Fibroblast of villous mesenchyme (primary cell): ENCODE measurements around the gene CEP120. TPM values are rescaled to one million over a fixed set of nuclear protein-coding genes. Genes with fewer than 3 reads are reported as not detected.

Source experiments
- DNase-seq: peaks from one replicate; pipeline ENCODE4 v3.0.0-alpha.2; 2010; ENCODE audit warnings: low read depth
- H3K4me3 ChIP-seq: 2 replicates; pipeline ENCODE4 v1.5.1; 2011; ENCODE audit warnings: low read depth, mild to moderate bottlenecking, low read length
- CTCF ChIP-seq: IDR thresholded peaks from 2 replicates; pipeline ENCODE4 v1.5.1; 2012; ENCODE audit warnings: low read depth, mild to moderate bottlenecking, low read length; ENCODE audit not compliant: insufficient read depth
- total RNA-seq: library from RNA; depleted of rRNA; stranded (reverse); fragments of >200 nt; gene quantifications from 2 replicates; pipeline ENCODE4 v1.2.3, GENCODE V29; 2012

CEP120 gene
- total RNA-seq, 1 donor, result 24.2 TPM

GRCh38 chr5:123429221-123429954, 6.2 kb upstream of the CEP120 start:
- TF ChIP-seq CTCF, result no peak
- peak; percentile 82 for DNase-seq
- no peak overlapping the region for H3K4me3 ChIP-seq

- TF ChIP-seq CTCF, result no peak
- H3K4me3 ChIP-seq, result no peak overlapping the region
- DNase-seq, result no peak
These were observed 5.5 kb upstream of the CEP120 start for GRCh38 chr5:123428521-123429220.

GRCh38 chr5:123427281-123427680, 4.1 kb upstream of the CEP120 start:
- no peak for TF ChIP-seq CTCF
- no peak for DNase-seq
- no peak overlapping the region for H3K4me3 ChIP-seq

GRCh38 chr5:123425431-123425830, 2.2 kb upstream of the CEP120 start:
- DNase-seq, result no peak
- no peak overlapping the region for H3K4me3 ChIP-seq
- no peak for TF ChIP-seq CTCF

GRCh38 chr5:123422433-123423277, 548 bp downstream of the CEP120 start:
- DNase-seq, result peak; percentile 42
- TF ChIP-seq CTCF, result no peak

GRCh38 chr5:123421773-123422172, 1.4 kb downstream of the CEP120 start:
- peak overlapping the region; percentile 81 for H3K4me3 ChIP-seq
- no peak for DNase-seq
- no peak for TF ChIP-seq CTCF

More at GRCh38 chr5:123422433-123423277, 548 bp downstream of the CEP120 start:
- peak overlapping the region; percentile 81 for H3K4me3 ChIP-seq
